Liver (tissue), 3 donors: ENCODE measurements around the gene SLC35F4.

Experiments
- CTCF ChIP-seq: fragments of 150-350 bp; IDR thresholded peaks from 2 replicates; pipeline ENCODE4 v1.5.1; 2017; ENCODE audit warnings: improper control_type of control experiment, low read depth, low read length; ENCODE audit not compliant: missing input control
- FOXA1 ChIP-seq: IDR thresholded peaks from 2 replicates; pipeline ENCODE4 v1.6.1; 2016; ENCODE audit warnings: antibody characterized with exemption
- GABPA ChIP-seq, 2 donors: IDR thresholded peaks in 1 of 2; conservative IDR thresholded peaks in 1 of 2; 2 replicates each; pipeline ENCODE4 v1.6.1; 2016; ENCODE audit warnings: antibody characterized with exemption in 2 of 2, mild to moderate bottlenecking in 1 of 2, moderate library complexity in 1 of 2
- JUND ChIP-seq, 2 donors: IDR thresholded peaks; 2 replicates each; pipeline ENCODE4 v1.6.1; 2016; ENCODE audit warnings: antibody characterized with exemption in 2 of 2
- MAX ChIP-seq: IDR thresholded peaks from 2 replicates; pipeline ENCODE4 v1.6.1; 2016; ENCODE audit warnings: antibody characterized with exemption
- RAD21 ChIP-seq, 2 donors: IDR thresholded peaks; 2 replicates each; pipeline ENCODE4 v1.6.1; 2016; ENCODE audit warnings: antibody characterized with exemption in 2 of 2, mild to moderate bottlenecking in 2 of 2
- donor health status: healthy.
- donor health status: healthy.

- TF ChIP-seq MAX (no peak), CTCF (peak; percentile 36), RAD21 (IDR thresholded peaks at IDR 0.05) (peak; percentile 57 to 65), GABPA (IDR thresholded peaks at IDR 0.05 in 1 of 2, conservative IDR thresholded peaks at IDR 0.05 in 1 of 2) (no peak), FOXA1 (no peak), JUND (IDR thresholded peaks at IDR 0.05) (no peak)
Observed at GRCh38 chr14:57692671-57693070, 173.2 kb downstream of the SLC35F4 start.
